GM21367 (cell line): ENCODE results near the gene CSE1L.
"Not testable (repeated sequence)": the region's sequence is repeated elsewhere in the genome, so short reads cannot be mapped to it uniquely, and the experiment has no call there.

Experiments
- ATAC-seq: cut with Tn5 transposase; IDR thresholded peaks from one replicate; pipeline ENCODE4 v1.9.1; 2021; ENCODE audit not compliant: unreplicated experiment

Gene CSE1L

DNA sequence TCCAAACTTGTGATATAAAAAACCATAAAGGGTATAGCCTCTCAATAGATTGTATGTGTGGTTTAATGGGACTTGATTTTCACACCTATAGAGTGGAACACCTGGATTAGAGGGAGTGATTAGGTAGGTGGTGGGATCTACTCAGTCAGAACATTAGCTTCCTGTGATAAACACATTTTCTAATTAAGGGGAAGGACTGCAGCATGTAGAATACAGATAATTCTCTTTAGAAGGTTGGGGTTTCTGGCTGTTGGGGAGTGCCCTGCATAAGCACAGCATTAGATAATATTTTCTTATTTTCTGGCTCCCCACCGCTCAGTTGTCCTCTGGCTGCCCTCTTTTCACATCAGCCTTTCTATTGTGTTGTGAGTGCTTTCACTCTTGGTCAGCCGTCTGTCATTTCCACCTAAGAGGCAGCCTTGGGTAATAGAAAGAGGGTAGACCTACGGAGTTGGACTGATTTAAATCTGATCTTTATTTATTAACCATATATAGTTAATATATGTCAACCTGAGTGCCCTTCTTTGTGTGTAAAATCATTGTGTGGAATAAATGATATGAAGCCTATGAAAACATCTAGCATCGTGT is 8.0 kb downstream of the CSE1L start:
- ATAC-seq = no peak

- ATAC-seq = no peak
Observed at GRCh38 chr20:49063279-49063678, 17.2 kb downstream of the CSE1L start.

GRCh38 chr20:49074521-49074920 is 28.4 kb downstream of the CSE1L start:
- ATAC-seq = no peak

DNA sequence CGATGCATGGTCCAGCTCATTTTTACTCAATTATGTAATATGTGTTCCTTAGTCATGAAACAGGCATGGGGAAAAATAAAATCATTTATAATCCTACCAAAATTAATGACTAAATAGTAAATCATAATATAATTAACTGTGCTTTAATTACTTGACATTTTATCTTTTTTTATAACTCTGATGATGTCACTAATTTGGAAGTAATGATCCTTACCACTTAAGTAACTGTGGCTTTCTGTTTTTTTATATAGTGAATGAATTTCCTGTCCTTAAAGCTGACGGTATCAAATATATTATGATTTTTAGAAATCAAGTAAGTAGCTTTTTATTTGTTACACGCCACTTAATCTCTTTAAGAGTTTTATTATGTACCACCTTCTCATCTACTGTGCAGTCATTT is 32.2 kb downstream of the CSE1L start:
- ATAC-seq = no peak

GRCh38 chr20:49082295-49082694 is 36.2 kb downstream of the CSE1L start:
- ATAC-seq = not testable (repeated sequence)

GRCh38 chr20:49091104-49091503 is 45.0 kb downstream of the CSE1L start:
- ATAC-seq = no peak

DNA sequence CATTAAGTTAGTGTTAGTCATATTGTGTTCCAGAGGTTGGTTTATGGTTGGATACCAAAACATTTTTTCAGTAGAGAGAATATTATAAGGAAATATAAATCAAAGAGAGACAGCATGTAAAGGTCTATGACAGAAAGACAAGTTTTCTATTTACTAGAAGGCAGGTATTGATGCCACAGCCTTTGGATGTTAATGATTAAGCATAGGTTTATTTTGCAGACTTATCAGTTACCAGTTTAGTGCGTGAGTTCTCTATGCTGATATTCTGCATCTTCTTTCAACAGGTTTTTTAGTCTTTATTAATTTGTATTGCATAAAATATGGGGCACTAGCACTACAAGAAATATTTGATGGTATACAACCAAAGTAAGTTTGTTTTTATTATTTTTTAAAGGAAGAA is 45.6 kb downstream of the CSE1L start:
- ATAC-seq = no peak

DNA sequence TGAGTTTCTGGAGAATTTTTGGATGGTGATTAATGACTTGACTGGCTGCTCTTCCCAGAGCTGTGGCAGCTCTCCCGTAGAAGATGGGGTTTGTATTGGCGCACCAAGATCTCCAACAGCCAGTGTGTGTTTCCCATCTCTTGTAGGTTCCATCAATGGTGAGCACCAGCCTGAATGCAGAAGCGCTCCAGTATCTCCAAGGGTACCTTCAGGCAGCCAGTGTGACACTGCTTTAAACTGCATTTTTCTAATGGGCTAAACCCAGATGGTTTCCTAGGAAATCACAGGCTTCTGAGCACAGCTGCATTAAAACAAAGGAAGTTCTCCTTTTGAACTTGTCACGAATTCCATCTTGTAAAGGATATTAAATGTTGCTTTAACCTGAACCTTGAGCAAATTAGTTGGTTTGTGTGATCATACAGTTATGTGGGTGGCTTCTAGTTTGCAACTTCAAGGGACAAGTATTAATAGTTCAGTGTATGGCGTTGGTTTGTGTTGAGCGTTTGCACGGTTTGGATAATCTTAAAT is 50.2 kb downstream of the CSE1L start:
- ATAC-seq = no peak

DNA sequence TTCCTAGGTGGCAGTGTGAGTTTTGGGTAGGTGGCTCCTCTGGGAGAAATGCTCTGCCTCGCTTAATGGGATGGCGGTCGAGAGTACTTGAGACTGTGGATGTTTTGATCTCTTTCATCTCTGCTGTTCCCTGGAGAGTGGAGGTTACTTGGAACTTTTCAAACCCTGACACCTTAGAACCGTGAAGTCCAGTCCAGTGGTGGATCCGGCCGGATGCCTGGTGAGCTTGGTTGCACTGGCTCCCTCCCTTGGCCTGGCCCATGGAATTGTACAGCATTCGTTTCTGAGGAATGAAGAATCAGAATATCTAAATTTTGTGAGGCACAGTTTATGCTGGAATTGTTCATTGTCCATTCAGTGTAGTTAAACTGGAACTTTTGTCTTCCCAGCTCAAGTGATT is 51.0 kb downstream of the CSE1L start:
- ATAC-seq = no peak

DNA sequence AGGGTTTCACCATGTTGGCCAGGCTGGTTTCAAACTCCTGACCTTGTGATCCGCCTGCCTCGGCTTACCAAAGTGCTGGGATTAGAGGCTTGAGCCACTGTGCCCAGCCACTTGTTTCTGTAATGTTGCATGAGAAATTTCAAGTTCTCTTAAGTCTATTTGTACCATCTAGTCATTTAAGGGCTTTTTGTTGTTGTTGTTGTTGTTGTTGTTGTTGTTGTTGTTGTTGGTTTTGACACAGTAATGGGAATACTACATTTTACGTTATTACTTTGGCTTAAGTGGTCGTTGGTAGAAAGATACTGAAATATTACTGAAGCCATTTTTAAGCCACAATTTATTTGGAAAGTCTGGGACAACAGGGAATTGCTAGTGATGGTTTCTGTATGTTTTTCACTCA is 52.0 kb downstream of the CSE1L start:
- no peak for ATAC-seq

DNA sequence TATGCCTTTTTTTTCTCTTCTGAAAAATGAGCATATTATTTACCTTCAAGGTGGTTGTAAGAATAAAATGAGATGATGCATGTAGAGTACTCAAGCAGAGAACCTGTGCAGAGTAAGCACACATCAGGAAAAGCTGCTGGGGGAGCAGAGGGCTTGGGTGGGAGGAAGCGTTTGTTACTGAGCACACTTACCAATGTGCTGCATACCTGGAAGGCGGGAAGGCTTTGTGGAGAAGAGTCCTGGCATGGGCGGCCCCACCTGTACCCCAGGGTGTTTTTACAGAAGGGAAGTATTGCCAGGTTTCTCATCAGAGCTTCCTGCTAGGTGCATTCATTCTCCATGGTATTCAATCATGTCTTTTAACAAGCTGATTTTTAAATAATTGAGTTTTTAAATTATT is 52.9 kb downstream of the CSE1L start:
- no peak for ATAC-seq

DNA sequence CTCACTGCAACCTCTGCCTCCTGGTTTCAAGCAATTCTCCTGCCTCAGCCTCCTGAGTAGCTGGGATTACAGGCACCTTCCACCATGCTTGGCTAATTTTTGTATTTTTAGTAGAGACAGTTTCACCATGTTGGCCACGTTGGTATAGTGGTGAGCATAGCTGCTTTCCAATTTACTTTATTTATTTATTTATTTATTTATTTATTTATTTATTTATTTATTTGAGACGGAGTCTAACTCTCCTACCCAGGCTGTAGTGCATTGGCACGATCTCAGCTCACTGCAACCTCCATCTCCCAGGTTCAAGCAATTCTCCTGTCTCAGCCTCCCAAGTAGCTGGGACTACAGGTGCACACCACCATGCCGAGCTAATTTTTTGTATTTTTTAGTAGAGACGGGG is 54.2 kb downstream of the CSE1L start:
- ATAC-seq = not testable (repeated sequence)

DNA sequence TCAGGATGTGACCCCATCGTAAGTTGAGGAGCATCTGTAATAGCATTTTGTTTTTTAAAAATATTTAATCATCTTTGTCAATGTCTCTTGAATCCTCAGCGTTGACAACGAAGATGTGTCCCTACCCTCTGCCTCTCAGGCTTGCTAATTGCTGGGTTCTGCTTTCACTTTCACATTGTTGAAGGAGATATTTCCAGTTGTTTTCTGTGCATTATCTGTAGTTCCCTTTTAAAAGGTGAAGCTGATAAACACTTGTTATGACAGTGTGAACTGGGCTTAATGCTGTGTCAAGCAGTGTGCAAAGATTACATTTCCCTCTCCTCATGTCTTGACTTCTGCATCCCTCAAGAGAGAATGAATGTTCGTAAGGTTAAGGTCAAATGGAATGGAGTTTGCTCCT is 54.9 kb downstream of the CSE1L start:
- ATAC-seq = no peak

- ATAC-seq = no peak
Observed at GRCh38 chr20:49103019-49103418, 56.9 kb downstream of the CSE1L start.

DNA sequence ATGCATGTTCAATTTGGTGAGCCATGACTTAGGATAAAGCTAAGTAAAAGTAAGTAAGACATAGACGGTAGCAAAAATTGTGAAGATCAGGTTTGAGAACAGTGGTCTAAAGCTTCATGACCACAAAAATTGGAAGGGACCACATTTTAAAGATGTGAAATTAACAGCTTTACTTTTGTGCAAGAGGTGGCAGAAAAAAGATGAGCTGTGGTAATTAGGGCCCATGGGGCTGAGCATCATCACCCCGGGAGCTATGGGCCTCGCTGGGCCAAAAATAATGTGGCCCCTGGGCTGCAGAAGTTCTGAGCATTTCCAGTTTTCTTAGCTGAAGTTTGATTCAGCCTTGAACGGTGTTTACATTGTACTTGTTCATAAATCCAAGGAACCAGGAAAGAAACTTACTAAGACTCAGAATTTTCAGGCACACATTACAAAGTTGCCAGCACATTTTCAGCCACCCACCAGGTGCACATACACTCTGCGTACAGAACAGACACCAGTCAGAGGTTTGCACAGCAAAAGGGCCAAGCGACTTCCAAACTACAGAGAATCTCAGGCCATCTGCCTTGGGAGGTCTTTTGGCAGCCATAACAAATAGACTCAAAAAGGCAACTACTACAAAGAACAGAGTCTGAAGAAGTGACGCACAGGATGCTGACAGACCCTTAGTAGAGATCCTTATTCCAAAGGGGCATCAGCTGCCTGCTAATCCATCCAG is 57.7 kb downstream of the CSE1L start:
- ATAC-seq = no peak

GRCh38 chr20:49104365-49104648 is 58.2 kb downstream of the CSE1L start:
- no peak for ATAC-seq

DNA sequence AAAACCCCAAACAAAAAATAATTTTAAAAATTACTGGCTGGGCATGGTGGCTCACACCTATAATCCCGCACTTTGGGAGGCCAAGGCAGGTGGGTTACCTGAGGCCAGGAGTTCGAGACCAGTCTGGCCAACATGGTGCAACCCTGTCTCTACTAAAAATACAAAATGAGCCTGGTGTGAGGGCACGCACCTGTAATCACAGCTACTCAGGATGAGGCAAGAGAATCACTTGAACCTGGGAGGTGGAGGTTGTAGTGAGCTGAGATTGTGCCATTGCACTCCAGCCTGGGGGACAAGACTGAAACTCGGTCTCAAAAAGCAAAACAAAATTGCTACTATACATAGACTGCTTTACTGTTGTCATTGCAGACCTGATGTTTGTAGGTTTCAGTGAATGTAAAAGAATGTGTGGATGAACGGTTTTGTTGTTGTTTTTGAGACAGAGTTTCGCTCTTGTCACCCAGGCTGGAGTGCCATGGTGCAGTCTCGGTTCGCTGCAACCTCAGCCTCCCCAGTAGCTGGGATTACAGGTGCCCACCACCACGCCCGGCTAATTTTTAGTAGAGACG is 59.0 kb downstream of the CSE1L start:
- not testable (repeated sequence) for ATAC-seq

DNA sequence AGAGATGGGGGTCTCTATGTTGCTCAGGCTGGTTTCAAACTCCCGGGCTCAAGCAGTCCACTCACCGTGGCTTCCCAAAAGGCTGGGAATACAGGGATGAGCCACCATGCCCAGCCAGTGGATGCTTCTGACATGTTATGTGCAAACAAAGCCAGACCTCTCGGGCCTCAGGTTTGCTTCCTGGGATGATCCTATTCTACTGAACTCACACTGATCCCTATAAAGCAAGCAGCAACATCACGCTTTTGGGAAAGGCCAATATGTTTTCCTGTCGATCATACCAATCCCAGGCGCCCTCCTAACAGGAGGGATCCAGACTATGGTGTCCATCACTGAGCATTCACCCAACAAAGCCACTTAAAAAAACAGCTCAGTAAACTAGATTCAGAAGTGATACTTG is 60.2 kb downstream of the CSE1L start:
- ATAC-seq = no peak

GRCh38 chr20:49110767-49111694 is 64.9 kb downstream of the CSE1L start:
- no peak for ATAC-seq

- no peak for ATAC-seq
Observed at GRCh38 chr20:49112596-49113274, 66.6 kb downstream of the CSE1L start.

DNA sequence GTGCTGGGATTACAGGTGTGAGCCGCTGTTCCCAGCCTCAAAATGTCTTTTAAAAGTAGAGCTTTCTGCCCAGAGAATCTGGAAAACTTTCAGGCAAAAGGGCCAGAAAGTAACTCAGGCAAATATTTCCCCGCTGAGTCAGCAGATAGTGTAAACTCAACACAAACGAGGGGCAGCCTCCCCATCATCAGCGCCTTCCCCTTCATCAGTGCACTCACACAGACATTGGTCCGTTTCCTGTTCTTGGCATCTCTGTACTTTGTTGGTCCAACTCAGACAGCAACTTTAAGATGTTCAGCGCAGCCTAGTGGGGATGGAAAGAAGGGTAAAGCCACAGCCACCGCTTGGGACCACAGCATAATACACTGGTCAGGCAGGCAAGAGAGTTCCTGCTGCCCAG is 69.5 kb downstream of the CSE1L start:
- ATAC-seq = no peak
